ENCODE data around the gene STAT4.

Gene STAT4

DNA sequence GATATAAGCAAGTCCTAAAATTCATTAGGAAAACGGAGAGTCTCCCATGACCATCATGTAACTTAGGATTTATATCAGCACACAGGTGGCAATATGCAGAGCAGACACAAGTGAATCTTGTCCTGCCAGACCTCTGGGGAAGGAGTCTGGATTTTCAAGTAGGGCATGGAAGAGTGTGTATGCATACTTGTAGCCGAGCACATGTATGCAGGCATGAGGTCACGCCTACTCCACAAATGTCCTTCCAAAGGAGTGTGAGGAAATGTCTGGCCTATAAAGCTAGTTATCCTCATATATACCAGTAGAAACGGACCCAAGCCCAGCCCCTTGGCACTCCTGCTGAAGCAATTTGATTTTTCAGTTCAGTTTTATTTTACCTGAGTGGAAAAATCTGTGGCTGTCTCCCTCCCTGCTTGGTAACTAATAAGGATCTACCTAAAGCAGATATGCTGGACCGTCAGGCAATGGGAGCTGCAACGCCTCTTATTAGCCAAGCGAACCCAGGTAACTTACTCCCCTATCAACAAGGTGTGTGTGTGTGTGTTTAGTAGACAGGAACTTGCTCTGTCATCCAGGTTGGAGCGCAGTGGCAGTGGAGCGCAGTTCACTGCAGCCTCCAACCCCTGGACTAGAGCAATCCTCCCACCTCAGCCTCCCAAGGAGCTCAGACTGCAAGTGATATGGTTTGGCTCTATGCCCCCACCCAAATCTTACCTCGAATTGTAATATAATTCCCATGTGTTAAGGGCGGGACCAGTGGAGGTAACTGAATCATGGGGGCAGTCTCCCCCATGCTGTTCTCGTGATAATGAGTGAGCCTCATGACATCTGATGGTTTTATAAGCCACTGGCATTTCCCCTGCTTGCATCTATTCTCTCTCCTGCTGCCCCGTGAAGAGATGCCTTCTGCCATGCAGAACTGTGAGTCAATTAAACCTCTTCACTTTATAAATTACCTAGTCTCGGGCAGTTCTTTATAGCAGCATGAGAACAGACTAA lies 139.6 kb downstream of the STAT4 start:
- no peaks in the 10 kb centered on the region for H3K27me3 ChIP-seq (ENCODE audit: low read depth, low read length)
- peaks cover 24 to 39% of the 10 kb centered on the region in 2 donors for H3K36me3 ChIP-seq (ENCODE audit: control insufficient read depth in 1 of 2, insufficient read depth in 2 of 2, low read length in 2 of 2)
- no peak overlapping the region for H3K27ac ChIP-seq (ENCODE audit: low read length)
- H3K9me3 ChIP-seq (ENCODE audit: control insufficient read depth in 1 of 2, low read length in 2 of 2): no peaks in the 10 kb centered on the region
- peaks cover 10 to 19% of the 10 kb centered on the region in 2 donors for H3K4me1 ChIP-seq (ENCODE audit: control insufficient read depth in 1 of 2, insufficient read depth in 2 of 2, low read length in 2 of 2)
- no peak overlapping the region for H3K4me3 ChIP-seq (ENCODE audit: low read depth in 1 of 2, low read length in 2 of 2)

DNA sequence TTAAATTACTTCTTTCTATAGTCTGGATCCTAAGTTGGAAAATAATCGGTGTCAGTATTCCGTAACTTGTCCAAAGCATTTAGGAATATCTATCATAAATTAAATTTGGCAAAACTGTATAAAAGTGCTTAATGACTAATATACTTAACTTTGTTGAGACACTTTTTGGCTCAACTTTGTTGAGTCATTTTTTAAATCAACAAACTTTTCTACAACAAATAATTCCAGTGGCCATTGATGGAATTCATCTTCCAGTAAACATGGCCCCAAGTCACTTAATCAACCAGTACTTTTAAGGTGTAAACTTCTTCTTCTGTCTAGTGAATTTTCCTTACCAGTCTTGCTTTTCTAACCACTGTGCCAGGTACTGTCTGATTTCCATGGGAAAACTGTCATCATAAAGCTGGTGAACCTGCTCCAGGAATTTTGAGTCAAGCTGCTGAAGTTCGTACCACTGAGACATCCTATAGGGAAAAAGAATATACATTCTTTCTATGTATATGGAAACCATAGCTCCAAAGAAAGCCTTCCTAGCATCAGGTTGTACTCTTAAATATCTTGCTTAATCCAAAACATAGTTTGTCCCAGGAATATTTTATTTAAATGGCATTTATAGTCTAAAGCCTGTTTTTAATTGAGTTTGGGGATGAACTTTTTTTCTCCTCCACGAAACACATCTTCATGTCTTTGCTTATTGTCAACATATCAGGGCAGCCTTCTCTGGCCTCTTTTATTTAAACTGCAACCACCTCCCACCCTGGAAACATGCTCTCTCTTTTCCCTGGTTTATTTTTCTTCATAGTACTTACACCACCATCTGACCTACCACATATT lies 141.0 kb downstream of the STAT4 start:
- Histone ChIP-seq H3K36me3 (ENCODE audit: control insufficient read depth in 1 of 2, insufficient read depth in 2 of 2, low read length in 2 of 2) (peaks cover 38 to 53% of the 10 kb centered on the region in 2 donors), H3K4me1 (ENCODE audit: control insufficient read depth in 1 of 2, insufficient read depth in 2 of 2, low read length in 2 of 2) (peaks cover 10 to 19% of the 10 kb centered on the region in 2 donors)

DNA sequence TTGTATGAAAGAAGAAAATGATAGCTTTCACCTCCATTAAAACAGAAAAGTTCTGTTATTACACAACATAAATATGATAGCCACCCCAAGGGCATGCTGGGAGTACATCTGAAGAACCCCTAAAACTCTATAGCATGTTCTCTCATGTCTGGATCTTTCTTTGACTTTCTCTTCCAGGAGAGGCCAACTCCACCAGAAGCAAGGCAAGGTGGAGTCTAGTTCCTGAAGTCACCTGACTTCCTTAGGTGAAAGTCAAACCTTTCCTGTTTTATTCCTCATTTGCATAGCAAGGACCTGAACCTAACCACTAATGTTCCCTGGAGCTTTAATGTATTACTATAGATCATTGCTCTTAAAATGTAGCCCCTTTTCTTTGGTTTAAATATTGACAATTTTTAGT lies 142.5 kb downstream of the STAT4 start:
- H3K9me3 ChIP-seq (ENCODE audit: control insufficient read depth in 1 of 2, low read length in 2 of 2): no peaks in the 10 kb centered on the region
- H3K27ac ChIP-seq (ENCODE audit: low read length): no peak overlapping the region
- no peaks in the 10 kb centered on the region for H3K27me3 ChIP-seq (ENCODE audit: low read depth, low read length)
- peaks cover 10 to 19% of the 10 kb centered on the region in 2 donors for H3K4me1 ChIP-seq (ENCODE audit: control insufficient read depth in 1 of 2, insufficient read depth in 2 of 2, low read length in 2 of 2)
- H3K36me3 ChIP-seq (ENCODE audit: control insufficient read depth in 1 of 2, insufficient read depth in 2 of 2, low read length in 2 of 2): peaks cover 53 to 68% of the 10 kb centered on the region in 2 donors
- no peak overlapping the region for H3K4me3 ChIP-seq (ENCODE audit: low read depth in 1 of 2, low read length in 2 of 2)

More for the DNA sequence above, 141.0 kb downstream of the STAT4 start:
- no peak overlapping the region for H3K27ac ChIP-seq (ENCODE audit: low read length)
- no peak overlapping the region for H3K4me3 ChIP-seq (ENCODE audit: low read depth in 1 of 2, low read length in 2 of 2)
- no peaks in the 10 kb centered on the region for H3K27me3 ChIP-seq (ENCODE audit: low read depth, low read length)
- H3K9me3 ChIP-seq (ENCODE audit: control insufficient read depth in 1 of 2, low read length in 2 of 2): no peaks in the 10 kb centered on the region

DNA sequence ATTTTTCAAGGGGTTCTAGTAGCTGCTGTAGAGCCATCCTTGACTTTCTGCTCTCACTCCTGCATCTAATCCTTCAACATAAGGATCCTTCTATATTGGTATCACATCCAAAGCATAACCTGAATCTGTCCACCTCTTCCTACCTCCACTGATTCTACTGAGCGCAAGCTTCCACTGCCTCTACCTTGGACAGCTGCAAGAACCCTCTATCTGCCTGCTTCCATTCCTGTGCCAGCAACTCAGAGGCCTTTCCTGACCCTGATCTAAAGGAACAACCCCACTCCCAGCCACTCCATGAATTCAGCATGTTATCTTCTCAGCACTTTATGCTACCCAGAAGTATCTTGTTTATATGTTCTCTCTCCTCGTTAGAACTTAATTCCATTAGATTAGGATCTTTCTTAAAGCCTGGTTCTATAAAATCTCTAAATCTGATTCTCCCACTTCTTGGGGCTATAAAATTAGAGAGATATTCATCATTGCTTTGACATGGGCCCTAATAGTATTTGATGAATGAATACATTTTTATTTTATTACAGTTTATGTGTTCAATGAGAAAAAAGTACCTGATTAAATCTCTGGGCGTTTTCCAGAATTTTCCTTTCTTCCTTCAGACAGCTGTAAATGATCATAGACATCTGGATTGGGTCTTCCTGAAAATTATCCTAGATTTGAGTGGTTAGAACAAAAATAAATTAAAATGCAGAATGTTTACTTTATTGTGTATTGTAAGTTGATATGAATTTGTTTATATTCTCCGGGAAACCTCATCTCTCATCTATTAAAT lies 143.6 kb downstream of the STAT4 start:
- peaks cover 64 to 79% of the 10 kb centered on the region in 2 donors for H3K36me3 ChIP-seq (ENCODE audit: control insufficient read depth in 1 of 2, insufficient read depth in 2 of 2, low read length in 2 of 2)
- no peaks in the 10 kb centered on the region for H3K27me3 ChIP-seq (ENCODE audit: low read depth, low read length)
- H3K9me3 ChIP-seq (ENCODE audit: control insufficient read depth in 1 of 2, low read length in 2 of 2): no peaks in the 10 kb centered on the region
- H3K4me3 ChIP-seq (ENCODE audit: low read depth in 1 of 2, low read length in 2 of 2): no peak overlapping the region
- H3K4me1 ChIP-seq (ENCODE audit: control insufficient read depth in 1 of 2, insufficient read depth in 2 of 2, low read length in 2 of 2): peaks cover 5 to 9% of the 10 kb centered on the region in 2 donors
- H3K27ac ChIP-seq (ENCODE audit: low read length): no peak overlapping the region

DNA sequence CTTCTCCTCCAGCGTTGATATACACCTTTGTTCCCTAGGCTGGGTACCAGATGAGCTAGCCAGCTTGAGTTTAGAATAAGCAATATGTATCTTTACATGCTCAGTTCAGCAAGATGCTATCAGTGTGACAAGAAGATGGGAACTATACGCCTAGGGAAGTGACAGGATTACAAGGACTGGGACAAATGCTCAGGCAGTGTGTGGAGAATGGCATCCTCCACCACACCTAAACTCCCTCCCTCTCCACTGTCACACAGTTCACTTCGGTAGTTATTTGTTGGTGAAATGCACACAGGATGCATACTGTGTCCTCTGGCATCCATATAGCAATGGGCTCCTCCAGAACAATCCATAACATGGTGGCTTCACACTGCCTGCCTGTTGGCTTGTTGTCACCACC lies 144.5 kb downstream of the STAT4 start:
- H3K9me3 ChIP-seq (ENCODE audit: control insufficient read depth in 1 of 2, low read length in 2 of 2): no peaks in the 10 kb centered on the region
- no peak overlapping the region for H3K4me3 ChIP-seq (ENCODE audit: low read depth in 1 of 2, low read length in 2 of 2)
- no peak overlapping the region for H3K27ac ChIP-seq (ENCODE audit: low read length)
- H3K4me1 ChIP-seq (ENCODE audit: control insufficient read depth in 1 of 2, insufficient read depth in 2 of 2, low read length in 2 of 2): peaks cover 5 to 7% of the 10 kb centered on the region in 2 donors
- no peaks in the 10 kb centered on the region for H3K27me3 ChIP-seq (ENCODE audit: low read depth, low read length)
- peaks cover 71 to 88% of the 10 kb centered on the region in 2 donors for H3K36me3 ChIP-seq (ENCODE audit: control insufficient read depth in 1 of 2, insufficient read depth in 2 of 2, low read length in 2 of 2)

DNA sequence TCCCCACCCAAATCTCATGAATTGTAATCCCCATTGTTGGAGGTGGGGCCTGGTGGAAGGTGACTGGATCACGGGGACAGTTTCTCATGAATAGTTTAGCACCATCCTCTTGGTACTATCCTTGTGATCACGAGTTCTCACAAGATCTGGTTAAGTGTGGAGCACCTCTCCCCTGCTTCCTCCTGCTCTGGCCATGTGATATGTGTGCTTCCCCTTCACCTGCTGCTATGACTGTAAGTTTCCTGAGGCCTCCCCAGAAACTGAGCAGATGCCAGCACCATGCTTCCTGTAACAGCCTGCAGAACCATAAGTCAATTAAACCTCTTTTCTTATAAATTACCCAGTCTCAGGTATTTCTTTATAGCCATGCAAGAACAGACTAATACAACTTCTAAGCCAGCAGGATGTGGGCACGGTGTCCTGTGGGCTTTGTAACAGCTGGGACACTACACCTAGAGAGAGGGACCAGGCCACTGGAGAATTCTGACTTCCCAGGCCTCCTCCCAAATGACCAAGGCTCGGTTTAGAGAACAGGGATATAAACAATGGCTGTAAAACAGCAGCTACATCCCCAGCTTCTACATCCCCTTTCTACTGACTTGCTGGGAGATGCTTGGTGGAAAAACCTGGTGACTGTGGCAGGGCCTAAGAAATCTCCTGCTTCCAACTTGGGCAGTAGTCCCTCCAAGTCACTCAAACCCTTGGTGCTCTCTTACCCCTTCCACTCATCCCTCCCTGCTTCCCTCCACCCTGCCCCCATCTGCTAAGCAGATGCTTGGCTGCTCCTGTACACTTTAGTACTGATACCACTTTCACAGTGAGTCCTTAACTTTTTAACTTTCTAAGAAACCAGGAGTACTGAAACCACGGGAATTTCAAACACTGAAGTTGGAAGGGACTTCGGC lies 147.1 kb downstream of the STAT4 start:
- Histone ChIP-seq H3K9me3 (ENCODE audit: control insufficient read depth in 1 of 2, low read length in 2 of 2) (no peaks in the 10 kb centered on the region), H3K27me3 (ENCODE audit: low read depth, low read length) (no peaks in the 10 kb centered on the region), H3K36me3 (ENCODE audit: control insufficient read depth in 1 of 2, insufficient read depth in 2 of 2, low read length in 2 of 2) (peaks cover 84 to 97% of the 10 kb centered on the region in 2 donors), H3K4me1 (ENCODE audit: control insufficient read depth in 1 of 2, insufficient read depth in 2 of 2, low read length in 2 of 2) (no peaks in the 10 kb centered on the region), H3K27ac (ENCODE audit: low read length) (no peak overlapping the region), H3K4me3 (ENCODE audit: low read depth in 1 of 2, low read length in 2 of 2) (no peak overlapping the region)

DNA sequence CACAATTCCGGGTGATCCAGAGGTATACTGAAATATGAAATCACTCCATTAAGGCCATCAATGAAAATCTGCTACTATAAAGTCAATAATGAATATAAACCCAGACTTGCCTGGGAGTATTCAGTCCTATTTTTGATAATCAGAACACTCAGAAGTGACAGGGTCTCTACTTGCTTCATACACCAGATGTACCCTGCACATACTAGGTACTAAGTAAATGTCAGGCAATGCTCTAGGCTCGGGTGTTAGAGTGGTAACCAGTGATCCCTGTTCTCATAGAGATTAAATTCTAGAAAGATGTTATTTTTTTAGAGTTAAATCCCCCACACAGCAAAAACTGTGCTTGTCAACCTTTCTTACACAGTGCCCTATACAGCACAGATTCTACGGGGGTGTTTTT lies 149.2 kb downstream of the STAT4 start:
- Histone ChIP-seq H3K27me3 (ENCODE audit: low read depth, low read length) (no peaks in the 10 kb centered on the region), H3K4me3 (ENCODE audit: low read depth in 1 of 2, low read length in 2 of 2) (no peak overlapping the region), H3K36me3 (ENCODE audit: control insufficient read depth in 1 of 2, insufficient read depth in 2 of 2, low read length in 2 of 2) (peaks cover 83 to 95% of the 10 kb centered on the region in 2 donors), H3K27ac (ENCODE audit: low read length) (no peak overlapping the region), H3K4me1 (ENCODE audit: control insufficient read depth in 1 of 2, insufficient read depth in 2 of 2, low read length in 2 of 2) (peaks cover 0 to 7% of the 10 kb centered on the region in 2 donors), H3K9me3 (ENCODE audit: control insufficient read depth in 1 of 2, low read length in 2 of 2) (no peaks in the 10 kb centered on the region)

DNA sequence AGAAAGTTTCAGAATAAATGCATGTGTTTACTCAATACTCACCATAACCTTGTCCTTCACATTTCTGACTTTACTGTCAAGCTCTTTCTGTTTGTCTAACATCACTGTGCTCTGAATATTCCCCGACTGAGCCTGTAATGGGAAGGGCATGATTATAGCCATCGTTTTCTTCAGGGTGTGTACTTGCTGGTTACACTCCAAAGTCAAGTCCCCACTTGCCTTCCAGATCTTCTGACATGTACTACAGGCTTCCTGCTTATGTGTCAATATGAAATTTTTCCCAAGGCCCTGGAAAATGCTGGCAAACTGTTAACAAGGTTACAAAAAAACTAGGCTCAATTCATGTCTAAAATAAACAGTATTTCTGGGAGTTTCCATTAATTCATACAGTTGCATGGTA lies 149.8 kb downstream of the STAT4 start:
- Histone ChIP-seq H3K27ac (ENCODE audit: low read length) (no peak overlapping the region), H3K4me3 (ENCODE audit: low read depth in 1 of 2, low read length in 2 of 2) (no peak overlapping the region), H3K27me3 (ENCODE audit: low read depth, low read length) (no peaks in the 10 kb centered on the region), H3K36me3 (ENCODE audit: control insufficient read depth in 1 of 2, insufficient read depth in 2 of 2, low read length in 2 of 2) (peaks cover 83 to 95% of the 10 kb centered on the region in 2 donors), H3K4me1 (ENCODE audit: control insufficient read depth in 1 of 2, insufficient read depth in 2 of 2, low read length in 2 of 2) (peaks cover 0 to 8% of the 10 kb centered on the region in 2 donors), H3K9me3 (ENCODE audit: control insufficient read depth in 1 of 2, low read length in 2 of 2) (no peaks in the 10 kb centered on the region)

DNA sequence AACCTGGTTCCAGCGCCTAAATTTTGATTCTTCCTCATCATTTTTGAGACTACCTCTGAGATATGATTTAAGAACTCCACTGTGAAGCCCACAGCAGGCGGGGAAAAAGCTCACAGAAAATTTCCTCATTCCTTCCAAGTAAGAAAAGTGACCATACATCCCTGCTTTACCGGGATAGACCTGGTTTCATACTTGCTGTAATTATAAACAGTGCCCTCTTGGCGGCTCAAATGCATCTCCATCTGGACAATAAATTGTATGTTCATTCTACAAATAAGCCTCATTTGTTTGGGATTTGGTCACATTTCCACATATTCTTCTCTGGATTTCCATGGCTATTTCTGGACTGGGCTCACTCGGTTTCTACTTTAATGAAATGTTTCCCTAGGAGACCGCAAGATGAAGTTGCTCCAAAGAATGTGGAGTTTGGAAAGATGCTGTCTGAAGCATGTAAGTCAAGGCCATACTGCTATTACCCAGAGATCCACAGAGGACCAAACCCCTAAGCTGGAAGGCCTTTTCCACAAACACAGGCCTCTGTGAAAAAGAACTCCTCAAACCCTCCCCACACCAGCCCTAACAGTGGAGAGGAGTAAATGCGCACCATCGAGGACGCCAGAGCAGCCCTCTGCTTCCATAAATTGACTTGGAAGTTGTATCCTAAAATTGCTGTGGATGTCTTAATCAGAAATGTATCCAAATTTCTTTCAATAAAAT lies 150.7 kb downstream of the STAT4 start:
- H3K9me3 ChIP-seq (ENCODE audit: control insufficient read depth in 1 of 2, low read length in 2 of 2): no peaks in the 10 kb centered on the region
- peaks cover 0 to 8% of the 10 kb centered on the region in 2 donors for H3K4me1 ChIP-seq (ENCODE audit: control insufficient read depth in 1 of 2, insufficient read depth in 2 of 2, low read length in 2 of 2)
- no peak overlapping the region for H3K4me3 ChIP-seq (ENCODE audit: low read depth in 1 of 2, low read length in 2 of 2)
- no peak overlapping the region for H3K27ac ChIP-seq (ENCODE audit: low read length)
- H3K27me3 ChIP-seq (ENCODE audit: low read depth, low read length): no peaks in the 10 kb centered on the region
- peaks cover 83 to 95% of the 10 kb centered on the region in 2 donors for H3K36me3 ChIP-seq (ENCODE audit: control insufficient read depth in 1 of 2, insufficient read depth in 2 of 2, low read length in 2 of 2)
